ENCODE measurements around the gene HAUS3.
A peak's percentile ranks its signal among the peaks of the same experiment; 100 is the strongest.

HAUS3 gene

GRCh38 chr4:2284161-2284933 lies 42.4 kb upstream of the HAUS3 start:
- H3K4me1 ChIP-seq (ENCODE audit: insufficient read depth, low read length): peaks cover 46% of the 10 kb centered on the region
- H3K27me3 ChIP-seq (ENCODE audit: insufficient read depth, low read length, poor library complexity): no peaks in the 10 kb centered on the region
- peak overlapping the region; percentile 32; the same call in 1 of the 2 replicates for H3K27ac ChIP-seq (ENCODE audit: low read length)
- no peak overlapping the region for H3K4me3 ChIP-seq (ENCODE audit: low read depth in 1 of 2, low read length in 2 of 2)
- no peaks in the 10 kb centered on the region for H4K20me1 ChIP-seq (ENCODE audit: insufficient read depth, low read length)
- H3K9me3 ChIP-seq (ENCODE audit: insufficient read depth, low read length, severe bottlenecking): no peaks in the 10 kb centered on the region
- TF ChIP-seq EZH2 (IDR thresholded peaks at IDR 0.05; ENCODE audit: borderline replicate concordance, low read depth, low read length, severe bottlenecking) (no peak), CTCF (IDR thresholded peaks at IDR 0.05; ENCODE audit: borderline replicate concordance, extremely low read depth, low read length, poor library complexity, severe bottlenecking) (no peak)
- no peaks in the 10 kb centered on the region for H3K79me2 ChIP-seq (ENCODE audit: insufficient read depth, low read length)
- ATAC-seq (ENCODE audit: insufficient read depth, low read depth) (no peak), DNase-seq (no peak)
- no peaks in the 10 kb centered on the region for H3K36me3 ChIP-seq (ENCODE audit: insufficient read depth, low read length)
- no peak overlapping the region for H3K4me2 ChIP-seq (ENCODE audit: insufficient read depth, low read length)
- no peak overlapping the region for H2AFZ ChIP-seq (ENCODE audit: low read depth, low read length)
- no peak overlapping the region for H3K9ac ChIP-seq (ENCODE audit: low read depth, low read length)

GRCh38 chr4:2283199-2283711 lies 41.3 kb upstream of the HAUS3 start:
- Histone ChIP-seq H3K9ac (ENCODE audit: low read depth, low read length) (no peak overlapping the region), H3K4me3 (ENCODE audit: low read depth in 1 of 2, low read length in 2 of 2) (no peak overlapping the region), H3K79me2 (ENCODE audit: insufficient read depth, low read length) (no peaks in the 10 kb centered on the region), H4K20me1 (ENCODE audit: insufficient read depth, low read length) (no peaks in the 10 kb centered on the region), H3K27me3 (ENCODE audit: insufficient read depth, low read length, poor library complexity) (no peaks in the 10 kb centered on the region), H2AFZ (ENCODE audit: low read depth, low read length) (no peak overlapping the region), H3K27ac (ENCODE audit: low read length) (peak overlapping the region; percentile 90), H3K36me3 (ENCODE audit: insufficient read depth, low read length) (no peaks in the 10 kb centered on the region), H3K4me2 (ENCODE audit: insufficient read depth, low read length) (no peak overlapping the region), H3K9me3 (ENCODE audit: insufficient read depth, low read length, severe bottlenecking) (no peaks in the 10 kb centered on the region), H3K4me1 (ENCODE audit: insufficient read depth, low read length) (peaks cover 44% of the 10 kb centered on the region)
- DNase-seq (no peak), ATAC-seq (ENCODE audit: insufficient read depth, low read depth) (no peak)
- TF ChIP-seq CTCF (IDR thresholded peaks at IDR 0.05; ENCODE audit: borderline replicate concordance, extremely low read depth, low read length, poor library complexity, severe bottlenecking) (no peak), EZH2 (IDR thresholded peaks at IDR 0.05; ENCODE audit: borderline replicate concordance, low read depth, low read length, severe bottlenecking) (no peak)

- Histone ChIP-seq H2AFZ (ENCODE audit: low read depth, low read length) (peak overlapping the region; percentile 65), H3K36me3 (ENCODE audit: insufficient read depth, low read length) (no peaks in the 10 kb centered on the region), H3K27ac (ENCODE audit: low read length) (peak overlapping the region; percentile 90), H4K20me1 (ENCODE audit: insufficient read depth, low read length) (no peaks in the 10 kb centered on the region), H3K4me3 (ENCODE audit: low read depth in 1 of 2, low read length in 2 of 2) (peak overlapping the region in 1 of 2 experiments; percentile 37; a peak in 2 of 4 replicates), H3K4me1 (ENCODE audit: insufficient read depth, low read length) (peaks cover 44% of the 10 kb centered on the region), H3K9me3 (ENCODE audit: insufficient read depth, low read length, severe bottlenecking) (no peaks in the 10 kb centered on the region), H3K79me2 (ENCODE audit: insufficient read depth, low read length) (no peaks in the 10 kb centered on the region), H3K4me2 (ENCODE audit: insufficient read depth, low read length) (peak overlapping the region; percentile 49), H3K27me3 (ENCODE audit: insufficient read depth, low read length, poor library complexity) (no peaks in the 10 kb centered on the region), H3K9ac (ENCODE audit: low read depth, low read length) (peak overlapping the region; percentile 55)
- peak; percentile 74 for TF ChIP-seq CTCF (IDR thresholded peaks at IDR 0.05; ENCODE audit: borderline replicate concordance, extremely low read depth, low read length, poor library complexity, severe bottlenecking)
- TF ChIP-seq EZH2 (IDR thresholded peaks at IDR 0.05; ENCODE audit: borderline replicate concordance, low read depth, low read length, severe bottlenecking): no peak
- DNase-seq (peak; percentile 95), ATAC-seq (ENCODE audit: insufficient read depth, low read depth) (peak; percentile 96)
Observed at GRCh38 chr4:2281575-2282343, 39.8 kb upstream of the HAUS3 start.
